ENCODE results near the gene ENTPD2. TPM values are rescaled to one million over a fixed set of nuclear protein-coding genes. Genes with fewer than 3 reads are reported as not detected.
"Not testable (repeated sequence)": the region's sequence is repeated elsewhere in the genome, so short reads cannot be mapped to it uniquely, and the experiment has no call there.

Gene ENTPD2
- total and polyA plus RNA-seq, 10 of the 15 experiments (the other 5 are each of a cell fraction or from before 2014, with no cell fraction given), result 0.15 to 1.8 (median 0.65) TPM; not detected in 2

DNA sequence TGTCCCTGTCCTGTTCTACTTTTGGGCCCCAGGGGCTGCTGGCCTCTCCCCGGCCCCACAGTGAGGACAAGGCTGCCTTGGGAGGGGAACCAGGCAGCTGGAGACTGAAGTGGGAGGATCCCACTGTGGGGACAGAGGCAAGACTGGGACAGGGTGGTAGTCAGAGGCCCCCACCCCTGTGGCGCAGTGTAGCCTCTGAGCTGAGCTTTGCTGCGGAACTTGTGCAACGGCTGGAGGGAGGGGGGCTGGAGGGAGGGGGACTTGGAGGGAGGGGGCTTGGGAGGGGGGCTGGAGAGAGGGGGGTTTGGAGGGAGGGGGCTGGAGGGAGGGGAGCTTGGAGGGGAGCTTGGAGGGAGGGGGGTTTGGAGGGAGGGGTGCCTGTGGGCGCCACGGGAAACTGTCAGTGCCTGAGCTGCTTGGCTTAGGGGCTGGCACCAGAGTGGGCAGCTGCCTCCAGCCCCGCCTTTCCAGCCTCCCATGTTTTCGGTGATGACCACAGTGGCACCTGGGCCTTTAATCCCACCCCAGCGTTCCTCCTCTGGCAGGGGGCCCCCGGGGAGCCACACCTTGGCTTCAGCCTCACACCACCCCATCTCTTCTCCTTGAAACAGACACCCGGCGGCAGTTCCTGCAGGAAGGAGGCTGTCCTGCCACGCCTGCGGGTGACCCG, 19.7 kb downstream of the ENTPD2 start:
- FAIRE-seq (no peak), ATAC-seq (peak; percentile 10)
- POLR2A ChIA-PET, result interaction anchor here (0.6 to 2.6 kb wide), 9 partner anchors 34 to 246 kb away, joined by 3 to 19 read pairs (median 4); partner anchors contain the start of genes MAN1B1, SAPCD2 and TMEM141

DNA sequence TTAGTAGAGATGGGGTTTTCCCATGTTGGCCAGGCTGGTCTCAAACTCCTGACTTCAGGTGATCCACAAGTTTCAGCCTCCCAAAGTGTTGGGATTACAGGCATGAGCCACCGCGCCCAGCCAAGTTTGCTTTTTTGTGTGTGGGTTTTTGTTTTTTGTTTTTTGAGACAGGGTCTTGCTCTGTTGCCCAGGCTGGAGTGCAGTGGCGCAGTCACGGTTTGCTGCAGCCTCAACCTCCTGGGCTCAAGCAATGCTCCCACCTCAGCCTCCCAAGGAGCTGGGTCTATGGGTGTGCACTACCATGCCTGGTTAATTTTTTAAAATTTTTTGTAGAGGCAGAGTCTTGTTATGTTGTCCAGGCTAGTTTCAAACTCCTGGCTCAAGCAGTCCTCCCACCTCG, 20.4 kb downstream of the ENTPD2 start:
- ChIA-PET SMC1A (ENCODE audit: uncharacterized antibody, unreplicated experiment) (interaction anchor here (5.2 kb wide), 1 partner anchor 86 kb away, joined by 77 read pairs; no protein-coding TSS in a partner anchor), RAD21 (ENCODE audit: unreplicated experiment) (interaction anchor here (3.8 kb wide), 1 partner anchor 86 kb away, joined by 109 read pairs; no protein-coding TSS in a partner anchor), CTCF (interaction anchor here (1.4 to 4.4 kb wide), 7 partner anchors 30 to 246 kb away, joined by 4 to 163 read pairs (median 24); partner anchors contain the start of gene SAPCD2)
- H3K9me3 ChIP-seq (replicated peaks; ENCODE audit: control insufficient read depth, insufficient read depth, low read length); H3K9ac ChIP-seq (ENCODE audit: control insufficient read depth, insufficient read depth, low read length); POLR2A ChIA-PET; H2AFZ ChIP-seq (ENCODE audit: control insufficient read depth, low read depth, low read length); H4K20me1 ChIP-seq (ENCODE audit: control insufficient read depth, insufficient read depth); H3K36me3 ChIP-seq (ENCODE audit: control insufficient read depth in 2 of 2, insufficient read depth in 2 of 2, low read length in 1 of 2); BruUV-seq (replicated peaks); DNase-seq (ENCODE audit: low read depth, low spot score); H3K27ac ChIP-seq (ENCODE audit: control insufficient read depth, insufficient read depth); in situ Hi-C loops (cut with MboI); H3K4me3 ChIP-seq; H3K79me2 ChIP-seq (ENCODE audit: control insufficient read depth, insufficient read depth, low read length); H3K4me2 ChIP-seq (ENCODE audit: control insufficient read depth, insufficient read depth); intact Hi-C loops (cut with micrococcal nuclease; ENCODE audit: unreplicated experiment); FAIRE-seq; ATAC-seq; H3K27me3 ChIP-seq (replicated peaks in 1 of 2; ENCODE audit: control insufficient read depth in 2 of 2, insufficient read depth in 2 of 2, low read length in 1 of 2): not testable (repeated sequence)
- WGBS (ENCODE audit: insufficient coverage, insufficient replicate concordance, low lambda C conversion rate, missing lambda C conversion rate), result 48% methylated on average over 5 of the region's 5 CpGs
- peaks cover 48% of the 10 kb centered on the region for H3K4me1 ChIP-seq (ENCODE audit: control insufficient read depth, insufficient read depth, low read length)

More for the DNA sequence above, 19.7 kb downstream of the ENTPD2 start:
- peak overlapping the region; percentile 79 for H3K4me2 ChIP-seq (ENCODE audit: control insufficient read depth, insufficient read depth)
- intact Hi-C loops (cut with micrococcal nuclease; ENCODE audit: unreplicated experiment) (no loop called here), in situ Hi-C loops (cut with MboI) (no loop called here)
- H3K4me3 ChIP-seq, result peak overlapping the region; percentile 36; the same call in 1 of the 2 replicates
- WGBS (ENCODE audit: insufficient coverage, insufficient replicate concordance, low lambda C conversion rate, missing lambda C conversion rate), result 6% methylated on average over 12 of the region's 15 CpGs
- H3K36me3 ChIP-seq (ENCODE audit: control insufficient read depth in 2 of 2, insufficient read depth in 2 of 2, low read length in 1 of 2), result no peaks in the 10 kb centered on the region
- H3K4me1 ChIP-seq (ENCODE audit: control insufficient read depth, insufficient read depth, low read length), result peaks cover 42% of the 10 kb centered on the region
- H2AFZ ChIP-seq (ENCODE audit: control insufficient read depth, low read depth, low read length), result peak overlapping the region; percentile 33; the same call in 1 of the 2 replicates
- ChIA-PET RAD21 (ENCODE audit: unreplicated experiment) (interaction anchor here (0.5 to 3.8 kb wide), 22 partner anchors 9 to 293 kb away, joined by 3 to 109 read pairs (median 6); partner anchors contain the start of genes AJM1, MAN1B1, SAPCD2 and TMEM141), SMC1A (ENCODE audit: uncharacterized antibody, unreplicated experiment) (interaction anchor here (0.9 to 5.2 kb wide), 17 partner anchors 13 to 268 kb away, joined by 3 to 77 read pairs (median 6); partner anchors contain the start of gene TMEM141), CTCF (interaction anchor here (0.7 to 4.4 kb wide), 43 partner anchors 8 to 266 kb away, joined by 3 to 163 read pairs (median 6); partner anchors contain the start of genes AJM1, CLIC3, FBXW5 and NPDC1)
- no TSS peak for BruUV-seq (replicated peaks)
- no peak overlapping the region for H3K27ac ChIP-seq (ENCODE audit: control insufficient read depth, insufficient read depth)
- no peak overlapping the region; the same call in 1 of the 2 replicates for H3K9ac ChIP-seq (ENCODE audit: control insufficient read depth, insufficient read depth, low read length)
- TF ChIP-seq CTCF (IDR thresholded peaks at IDR 0.05 in 2 of 3, conservative IDR thresholded peaks at IDR 0.05 in 1 of 3; ENCODE audit: control insufficient read depth in 2 of 3, extremely low read depth in 1 of 3, insufficient read depth in 1 of 3, low read depth in 3 of 3, low read length in 3 of 3) (no peak), TCF3 (IDR thresholded peaks at IDR 0.05; ENCODE audit: borderline replicate concordance, insufficient read depth, low read depth, low read length) (0 out of 2 replicates have a peak, but pooled peaks have one; percentile 26)
- no peaks in the 10 kb centered on the region for H3K79me2 ChIP-seq (ENCODE audit: control insufficient read depth, insufficient read depth, low read length)
- no peak for DNase-seq (ENCODE audit: low read depth, low spot score)
- H3K27me3 ChIP-seq (replicated peaks in 1 of 2; ENCODE audit: control insufficient read depth in 2 of 2, insufficient read depth in 2 of 2, low read length in 1 of 2), result no peaks in the 10 kb centered on the region
- no peaks in the 10 kb centered on the region for H3K9me3 ChIP-seq (replicated peaks; ENCODE audit: control insufficient read depth, insufficient read depth, low read length)
- no peaks in the 10 kb centered on the region for H4K20me1 ChIP-seq (ENCODE audit: control insufficient read depth, insufficient read depth)
